Hippocampal formation (tissue), 2 donors: ENCODE results near the gene TGM2.
A peak's percentile ranks its signal among the peaks of the same experiment; 100 is the strongest.

Experiments used
- DNase-seq, 2 donors: peaks; one replicate each; lab custom pipeline; 2025; lab: John Stamatoyannopoulos, UW

The TGM2 gene

GRCh38 chr20:38165089-38165965 lies at the start of gene TGM2:
Gene TGM2, minus strand, starts transcription at chr20:38165270. Its CDS starts 72 bp downstream, at chr20:38165198.
- no peak for DNase-seq

GRCh38 chr20:38214256-38215193 lies 49.5 kb upstream of the TGM2 start:
- DNase-seq = no peak

GRCh38 chr20:38213607-38213940 lies 48.5 kb upstream of the TGM2 start:
- no peak for DNase-seq

- DNase-seq = no peak
Measured at GRCh38 chr20:38212806-38213606, 47.9 kb upstream of the TGM2 start.

- DNase-seq = peak in 1 of 2 donors; percentile 9
Measured at GRCh38 chr20:38211200-38212097, 46.4 kb upstream of the TGM2 start.

GRCh38 chr20:38210741-38211140 lies 45.7 kb upstream of the TGM2 start:
- no peak for DNase-seq

- DNase-seq = no peak
Measured at GRCh38 chr20:38209736-38210405, 44.8 kb upstream of the TGM2 start.

- DNase-seq = no peak
Measured at GRCh38 chr20:38209054-38209675, 44.1 kb upstream of the TGM2 start.

GRCh38 chr20:38208523-38208922 lies 43.5 kb upstream of the TGM2 start:
- DNase-seq = no peak

GRCh38 chr20:38208088-38208487 lies 43.0 kb upstream of the TGM2 start:
- DNase-seq = no peak

GRCh38 chr20:38207621-38208020 lies 42.6 kb upstream of the TGM2 start:
- no peak for DNase-seq

- no peak for DNase-seq
Measured at GRCh38 chr20:38205001-38205400, 39.9 kb upstream of the TGM2 start.

GRCh38 chr20:38203981-38204357 lies 38.9 kb upstream of the TGM2 start:
- no peak for DNase-seq

GRCh38 chr20:38203337-38203980 lies 38.4 kb upstream of the TGM2 start:
- no peak for DNase-seq

- no peak for DNase-seq
Measured at GRCh38 chr20:38202982-38203293, 37.9 kb upstream of the TGM2 start.

GRCh38 chr20:38202153-38202981 lies 37.3 kb upstream of the TGM2 start:
- no peak for DNase-seq

- DNase-seq = no peak
Measured at GRCh38 chr20:38201356-38201755, 36.3 kb upstream of the TGM2 start.

- DNase-seq = no peak
Measured at GRCh38 chr20:38200646-38201045, 35.6 kb upstream of the TGM2 start.
